Measurements from ENCODE around the gene BCR.
"Not testable (repeated sequence)": the region's sequence is repeated elsewhere in the genome, so short reads cannot be mapped to it uniquely, and the experiment has no call there.

BCR gene

GRCh38 chr22:23313791-23314567 lies 133.7 kb downstream of the BCR start:
- H3K4me3 ChIP-seq (replicated peaks; ENCODE audit: low read depth, low read length) = no peak overlapping the region
- no peak for TF ChIP-seq CTCF (IDR thresholded peaks at IDR 0.05; ENCODE audit: low read depth, low read length, missing control alignments)
- DNase-seq (ENCODE audit: extremely low read depth, low read depth) = no peak

GRCh38 chr22:23315341-23315917 lies 135.1 kb downstream of the BCR start:
- DNase-seq (ENCODE audit: extremely low read depth, low read depth) = peak; percentile 30
- no peak overlapping the region for H3K4me3 ChIP-seq (replicated peaks; ENCODE audit: low read depth, low read length)
- TF ChIP-seq CTCF (IDR thresholded peaks at IDR 0.05; ENCODE audit: low read depth, low read length, missing control alignments) = peak; percentile 65

- not testable (repeated sequence) for DNase-seq (ENCODE audit: extremely low read depth, low read depth); H3K4me3 ChIP-seq (replicated peaks; ENCODE audit: low read depth, low read length)
Measured at GRCh38 chr22:23316596-23316995, 136.3 kb downstream of the BCR start.

- H3K4me3 ChIP-seq (replicated peaks; ENCODE audit: low read depth, low read length) = not testable (repeated sequence)
Measured at GRCh38 chr22:23318316-23318715, 138.0 kb downstream of the BCR start.

GRCh38 chr22:23322497-23323080 lies 142.3 kb downstream of the BCR start:
- H3K4me3 ChIP-seq (replicated peaks; ENCODE audit: low read depth, low read length); DNase-seq (ENCODE audit: extremely low read depth, low read depth): not testable (repeated sequence)

More at GRCh38 chr22:23318316-23318715, 138.0 kb downstream of the BCR start:
- DNase-seq (ENCODE audit: extremely low read depth, low read depth) = not testable (repeated sequence)

GRCh38 chr22:23323960-23324688 lies 143.8 kb downstream of the BCR start:
- H3K4me3 ChIP-seq (replicated peaks; ENCODE audit: low read depth, low read length); DNase-seq (ENCODE audit: extremely low read depth, low read depth): not testable (repeated sequence)

- TF ChIP-seq CTCF (IDR thresholded peaks at IDR 0.05; ENCODE audit: low read depth, low read length, missing control alignments) = no peak
- DNase-seq (ENCODE audit: extremely low read depth, low read depth) = no peak
- H3K4me3 ChIP-seq (replicated peaks; ENCODE audit: low read depth, low read length) = no peak overlapping the region
Measured at GRCh38 chr22:23325183-23325582, 144.9 kb downstream of the BCR start.

- not testable (repeated sequence) for H3K4me3 ChIP-seq (replicated peaks; ENCODE audit: low read depth, low read length); DNase-seq (ENCODE audit: extremely low read depth, low read depth)
Measured at GRCh38 chr22:23333822-23334221, 153.5 kb downstream of the BCR start.

GRCh38 chr22:23337672-23338071 lies 157.4 kb downstream of the BCR start:
- not testable (repeated sequence) for H3K4me3 ChIP-seq (replicated peaks; ENCODE audit: low read depth, low read length); DNase-seq (ENCODE audit: extremely low read depth, low read depth)

- DNase-seq (ENCODE audit: extremely low read depth, low read depth); H3K4me3 ChIP-seq (replicated peaks; ENCODE audit: low read depth, low read length): not testable (repeated sequence)
Measured at GRCh38 chr22:23341942-23342695, 161.8 kb downstream of the BCR start.

All from HFF-Myc (cell line).